NOMO-1 treated with dmso at 0.1 percent for 144 hours (cell line): ENCODE data around the gene IDI1.

ENCODE experiments used
- DNase-seq: peaks from one replicate; lab custom pipeline; 2025; ENCODE audit not compliant: unreplicated experiment; lab: John Stamatoyannopoulos, UW

The IDI1 gene

GRCh38 chr10:996031-996430 is 52.9 kb downstream of the IDI1 start:
- DNase-seq = no peak

- DNase-seq = no peak
These were observed 53.4 kb downstream of the IDI1 start for GRCh38 chr10:995559-995926.

GRCh38 chr10:994836-995558 is 53.9 kb downstream of the IDI1 start:
- no peak for DNase-seq

- DNase-seq = no peak
These were observed 56.0 kb downstream of the IDI1 start for GRCh38 chr10:992871-993270.

GRCh38 chr10:992467-992866 is 56.5 kb downstream of the IDI1 start:
- DNase-seq = no peak

GRCh38 chr10:990808-991207 is 58.1 kb downstream of the IDI1 start:
- DNase-seq = no peak
